Measurements from ENCODE around the gene VPS35L. TPM values are rescaled to one million over a fixed set of nuclear protein-coding genes. Genes with fewer than 3 reads are reported as not detected.

The VPS35L gene
- total and polyA plus RNA-seq, 2 experiments from 2014 or later, result 48.0 to 54.6 TPM

GRCh38 chr16:19621445-19621844 lies 65.9 kb downstream of the VPS35L start:
- H3K79me2 ChIP-seq (replicated peaks; ENCODE audit: insufficient read depth), result no peaks in the 10 kb centered on the region
- TF ChIP-seq CREB1 (CRISPR knock-in tag; IDR thresholded peaks at IDR 0.05; ENCODE audit: low read depth) (no peak), EZH2 (IDR thresholded peaks at IDR 0.05; ENCODE audit: low read depth, unreplicated experiment) (no peak), NANOG (IDR thresholded peaks at IDR 0.05; ENCODE audit: borderline replicate concordance) (no peak), JUNB (IDR thresholded peaks at IDR 0.05; ENCODE audit: unreplicated experiment) (no peak)
- no peak overlapping the region for H3K4me3 Mint-ChIP-seq
- H3K9me3 Mint-ChIP-seq, result no peaks in the 10 kb centered on the region
- DNase-seq (ENCODE audit: low spot score) (no peak), ATAC-seq (no peak)
- no peak overlapping the region for H2AFZ ChIP-seq
- no peak overlapping the region; the same call in 1 of the 2 replicates for H3K27ac Mint-ChIP-seq
- no peak overlapping the region for H3K27ac ChIP-seq (ENCODE audit: low read depth)
- no peaks in the 10 kb centered on the region for H3F3A ChIP-seq (replicated peaks; ENCODE audit: low read depth)
- H3K4me1 Mint-ChIP-seq, result no peaks in the 10 kb centered on the region
- H3K27me3 Mint-ChIP-seq (ENCODE audit: insufficient read depth, low read depth, poor library complexity), result no peaks in the 10 kb centered on the region
- H3K4me2 ChIP-seq, result no peak overlapping the region
- no peaks in the 10 kb centered on the region for H3K4me1 ChIP-seq (ENCODE audit: insufficient read depth)
- H3K9me2 ChIP-seq (ENCODE audit: insufficient read depth), result no peaks in the 10 kb centered on the region
- no peaks in the 10 kb centered on the region for H4K20me1 ChIP-seq (replicated peaks; ENCODE audit: insufficient read depth)
- H3K36me3 Mint-ChIP-seq (ENCODE audit: low read depth), result peaks cover 3% of the 10 kb centered on the region; the same call in 1 of the 3 replicates
- no peaks in the 10 kb centered on the region for H3K27me3 ChIP-seq (ENCODE audit: insufficient read depth)
- no peak overlapping the region for H3K4me3 ChIP-seq
- no peaks in the 10 kb centered on the region for H3K36me3 ChIP-seq (ENCODE audit: insufficient read depth)

GRCh38 chr16:19625039-19625438 lies 69.5 kb downstream of the VPS35L start:
- H3K4me2 ChIP-seq, result no peak overlapping the region
- H3K27ac ChIP-seq (ENCODE audit: low read depth), result no peak overlapping the region
- 0 out of 2 replicates have a peak, but pooled peaks cover 5% of the 10 kb centered on the region for H4K20me1 ChIP-seq (replicated peaks; ENCODE audit: insufficient read depth)
- no peak overlapping the region for H3K4me3 Mint-ChIP-seq
- H2AFZ ChIP-seq, result no peak overlapping the region
- H3K9me3 Mint-ChIP-seq, result no peaks in the 10 kb centered on the region; the same call in 2 of the 3 replicates
- TF ChIP-seq CREB1 (CRISPR knock-in tag; IDR thresholded peaks at IDR 0.05; ENCODE audit: low read depth) (no peak), EZH2 (IDR thresholded peaks at IDR 0.05; ENCODE audit: low read depth, unreplicated experiment) (no peak), ZNF331 (CRISPR knock-in tag; IDR thresholded peaks at IDR 0.05; ENCODE audit: low read depth) (no peak), REST (IDR thresholded peaks at IDR 0.05; ENCODE audit: unreplicated experiment) (no peak), JUNB (IDR thresholded peaks at IDR 0.05; ENCODE audit: unreplicated experiment) (no peak), EZH2phosphoT487 (IDR thresholded peaks at IDR 0.05; ENCODE audit: unreplicated experiment) (no peak)
- no peak overlapping the region for H3K4me3 ChIP-seq
- H3K27me3 ChIP-seq (ENCODE audit: insufficient read depth), result no peaks in the 10 kb centered on the region
- no peak overlapping the region for H3K27ac Mint-ChIP-seq
- H3K36me3 Mint-ChIP-seq (ENCODE audit: low read depth), result peaks cover 31% of the 10 kb centered on the region
- no peaks in the 10 kb centered on the region for H3K27me3 Mint-ChIP-seq (ENCODE audit: insufficient read depth, low read depth, poor library complexity)
- H3F3A ChIP-seq (replicated peaks; ENCODE audit: low read depth), result no peaks in the 10 kb centered on the region
- H3K36me3 ChIP-seq (ENCODE audit: insufficient read depth), result peaks cover 4% of the 10 kb centered on the region; the same call in 1 of the 2 replicates
- H3K4me1 Mint-ChIP-seq, result no peaks in the 10 kb centered on the region
- no peaks in the 10 kb centered on the region for H3K79me2 ChIP-seq (replicated peaks; ENCODE audit: insufficient read depth)
- ATAC-seq (no peak), DNase-seq (ENCODE audit: low spot score) (no peak)
- H3K9me2 ChIP-seq (ENCODE audit: insufficient read depth), result no peaks in the 10 kb centered on the region
- no peaks in the 10 kb centered on the region for H3K4me1 ChIP-seq (ENCODE audit: insufficient read depth)
